Ammon's horn (tissue), 1 donor: Measurements from ENCODE around the gene FREM2.

ENCODE experiments used
- DNase-seq: peaks from one replicate; pipeline ENCODE4 v3.0.0-alpha.2; 2016; ENCODE audit warnings: low spot score

FREM2 gene

DNA sequence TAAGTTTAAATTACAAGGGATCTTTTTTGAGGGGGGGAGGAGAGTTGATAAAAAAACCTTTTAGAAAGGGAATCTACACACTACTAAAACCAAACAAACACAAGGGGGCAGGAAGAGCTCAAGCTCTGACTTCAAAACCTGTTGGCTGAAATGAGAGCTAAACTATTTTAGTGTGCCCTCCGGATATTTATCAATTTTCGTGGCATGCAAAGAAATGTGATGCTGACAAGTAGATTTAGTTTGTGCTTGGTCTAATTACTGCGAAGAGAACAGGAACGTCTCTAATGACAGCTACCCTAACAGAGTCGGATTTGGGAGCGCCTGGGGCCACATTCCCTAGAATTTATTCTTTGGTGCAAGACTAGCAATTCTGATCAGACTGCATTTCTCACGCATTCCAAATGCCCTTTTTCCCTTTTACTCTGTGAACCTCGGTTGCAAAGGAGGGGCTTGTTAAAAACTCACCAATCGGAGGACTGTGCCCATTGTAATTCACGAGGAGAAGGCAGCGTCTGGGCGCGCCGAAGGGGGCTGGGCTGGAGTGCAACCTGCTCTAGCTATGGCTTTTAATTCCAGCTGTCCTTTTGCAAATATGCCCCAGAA lies 802 bp upstream of the FREM2 start:
- peak; percentile 56 for DNase-seq

DNA sequence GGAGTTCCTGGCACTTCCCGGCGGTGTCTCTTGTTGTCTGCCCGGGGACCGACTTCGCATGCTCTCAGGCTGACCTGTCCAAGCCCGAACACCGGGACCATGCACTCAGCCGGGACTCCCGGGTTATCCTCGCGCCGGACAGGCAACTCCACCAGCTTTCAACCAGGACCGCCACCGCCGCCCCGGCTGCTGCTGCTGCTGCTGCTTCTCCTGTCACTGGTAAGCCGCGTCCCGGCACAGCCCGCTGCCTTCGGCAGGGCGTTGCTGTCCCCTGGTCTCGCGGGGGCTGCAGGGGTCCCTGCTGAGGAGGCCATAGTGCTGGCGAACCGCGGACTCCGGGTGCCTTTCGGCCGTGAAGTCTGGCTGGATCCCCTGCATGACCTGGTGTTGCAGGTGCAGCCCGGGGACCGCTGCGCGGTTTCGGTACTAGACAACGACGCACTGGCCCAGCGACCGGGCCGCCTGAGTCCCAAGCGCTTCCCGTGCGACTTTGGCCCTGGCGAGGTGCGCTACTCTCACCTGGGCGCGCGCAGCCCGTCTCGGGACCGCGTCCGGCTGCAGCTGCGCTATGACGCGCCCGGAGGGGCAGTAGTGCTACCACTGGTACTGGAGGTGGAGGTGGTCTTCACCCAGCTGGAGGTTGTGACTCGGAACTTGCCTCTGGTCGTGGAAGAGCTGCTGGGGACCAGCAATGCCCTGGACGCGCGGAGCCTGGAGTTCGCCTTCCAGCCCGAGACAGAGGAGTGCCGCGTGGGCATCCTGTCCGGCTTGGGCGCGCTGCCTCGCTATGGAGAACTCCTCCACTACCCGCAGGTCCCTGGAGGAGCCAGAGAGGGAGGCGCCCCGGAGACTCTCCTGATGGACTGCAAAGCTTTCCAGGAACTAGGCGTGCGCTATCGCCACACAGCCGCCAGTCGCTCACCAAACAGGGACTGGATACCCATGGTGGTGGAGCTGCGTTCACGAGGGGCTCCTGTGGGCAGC lies 661 bp downstream of the FREM2 start:
- DNase-seq: no peak

DNA sequence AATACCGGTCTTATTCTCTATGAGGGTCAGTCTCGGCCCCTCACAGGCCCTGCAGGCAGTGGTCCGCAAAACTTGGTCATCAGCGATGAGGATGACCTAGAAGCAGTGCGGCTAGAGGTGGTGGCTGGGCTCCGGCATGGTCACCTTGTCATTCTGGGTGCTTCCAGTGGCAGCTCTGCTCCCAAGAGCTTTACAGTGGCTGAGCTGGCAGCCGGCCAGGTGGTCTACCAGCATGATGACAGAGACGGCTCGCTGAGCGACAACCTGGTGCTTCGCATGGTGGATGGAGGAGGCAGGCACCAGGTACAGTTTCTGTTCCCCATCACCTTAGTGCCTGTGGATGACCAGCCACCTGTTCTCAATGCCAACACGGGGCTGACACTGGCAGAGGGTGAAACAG lies 1.8 kb downstream of the FREM2 start:
- no peak for DNase-seq

DNA sequence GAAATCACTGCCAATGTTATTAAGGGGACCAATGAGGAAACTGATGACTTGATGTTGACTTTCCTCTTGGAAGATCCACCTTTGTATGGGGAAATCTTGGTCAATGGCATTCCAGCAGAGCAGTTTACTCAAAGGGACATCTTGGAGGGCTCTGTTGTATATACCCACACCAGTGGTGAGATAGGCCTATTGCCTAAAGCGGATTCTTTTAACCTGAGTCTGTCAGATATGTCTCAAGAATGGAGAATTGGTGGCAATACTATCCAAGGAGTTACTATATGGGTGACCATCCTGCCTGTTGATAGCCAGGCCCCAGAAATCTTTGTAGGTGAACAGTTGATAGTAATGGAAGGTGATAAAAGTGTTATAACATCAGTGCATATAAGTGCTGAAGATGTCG lies 3.4 kb downstream of the FREM2 start:
- DNase-seq: no peak

DNA sequence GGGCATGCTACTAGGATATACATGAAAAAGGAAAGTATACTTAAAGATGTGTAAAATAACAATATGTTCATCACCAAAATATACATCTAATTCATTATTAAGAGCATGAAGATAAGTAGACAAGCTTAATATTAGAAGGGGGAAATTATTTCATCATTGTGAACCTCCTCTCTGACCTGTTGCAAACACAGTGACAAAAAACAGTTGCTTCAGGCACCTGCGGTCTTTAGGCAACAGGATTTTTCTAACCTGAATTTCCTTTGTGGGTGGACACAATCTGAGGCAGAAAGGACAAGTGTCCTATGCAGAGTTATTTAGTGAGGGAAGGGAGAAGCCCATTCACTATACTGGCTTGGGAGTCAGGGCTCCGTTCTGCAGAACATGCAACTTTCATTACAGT lies 6.3 kb downstream of the FREM2 start:
- DNase-seq: no peak

DNA sequence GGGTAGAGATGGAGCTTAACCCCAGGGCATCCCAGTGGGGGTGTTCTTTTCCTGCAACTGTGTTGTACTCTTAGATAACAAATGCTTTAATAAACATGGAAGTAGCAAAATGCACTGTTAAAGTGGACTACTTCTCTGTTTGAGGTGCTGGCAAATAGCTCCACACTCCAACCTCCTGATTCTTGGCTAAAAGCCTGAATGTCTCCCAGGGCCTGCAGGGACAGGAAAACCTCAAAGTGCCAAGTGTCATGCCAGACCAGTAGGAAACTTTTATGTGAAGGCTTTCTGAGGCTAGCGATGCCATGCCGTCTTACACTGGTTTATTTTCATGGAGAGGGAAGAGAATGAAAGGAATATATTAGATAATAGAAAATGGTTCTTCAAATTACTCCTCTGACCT lies 6.8 kb downstream of the FREM2 start:
- DNase-seq: peak; percentile 27

DNA sequence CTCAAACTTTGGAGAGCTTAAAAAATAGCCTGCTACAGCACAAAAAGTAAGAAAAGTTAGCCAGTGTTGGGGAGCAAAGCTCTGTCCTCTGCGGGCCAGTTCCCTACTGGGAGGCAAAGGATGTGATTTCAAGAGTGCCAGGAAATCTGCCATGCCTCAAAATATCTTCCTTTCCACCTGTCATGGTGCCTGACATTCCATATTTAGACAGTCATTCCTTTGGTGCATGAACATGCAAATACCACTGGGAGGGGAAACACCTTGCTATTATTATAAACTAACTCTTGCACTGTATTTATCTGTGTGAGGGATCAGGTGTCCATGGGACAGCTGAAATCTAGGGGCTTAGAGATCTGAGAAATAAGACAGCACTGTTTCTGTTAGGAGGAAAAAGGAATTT lies 10.3 kb downstream of the FREM2 start:
- DNase-seq: no peak

DNA sequence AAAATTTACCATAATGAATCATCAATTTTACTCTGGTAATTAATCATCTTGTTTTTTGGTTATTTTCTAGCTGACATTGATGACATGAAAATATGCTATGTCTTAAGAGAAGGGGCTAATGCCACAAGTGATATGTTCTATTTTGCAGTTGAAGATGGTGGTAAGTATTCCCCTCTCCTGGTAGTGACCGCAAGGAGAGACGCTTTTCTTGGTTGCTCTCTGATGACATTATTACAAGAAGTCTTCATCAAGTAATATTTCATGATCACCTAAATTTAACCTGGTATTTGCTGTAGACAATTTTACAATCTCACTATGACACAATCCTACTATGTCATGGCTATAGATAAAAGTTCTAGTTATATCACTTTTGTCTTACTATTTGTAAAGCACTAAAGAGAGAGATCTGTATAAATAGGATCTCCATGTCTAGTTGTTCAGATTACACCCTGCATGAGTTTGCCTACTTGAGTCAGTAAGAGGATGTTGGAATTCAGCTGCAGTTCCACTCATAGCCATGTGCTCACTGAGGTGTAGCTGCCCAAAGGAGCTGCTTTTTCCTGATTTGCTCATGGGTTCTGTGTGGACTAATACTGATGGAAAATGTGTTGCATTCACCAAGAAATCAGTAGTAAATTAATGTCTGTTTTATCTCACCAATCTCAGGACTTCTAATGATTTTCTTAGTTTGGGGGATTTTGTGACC lies 10.9 kb downstream of the FREM2 start:
- no peak for DNase-seq

DNA sequence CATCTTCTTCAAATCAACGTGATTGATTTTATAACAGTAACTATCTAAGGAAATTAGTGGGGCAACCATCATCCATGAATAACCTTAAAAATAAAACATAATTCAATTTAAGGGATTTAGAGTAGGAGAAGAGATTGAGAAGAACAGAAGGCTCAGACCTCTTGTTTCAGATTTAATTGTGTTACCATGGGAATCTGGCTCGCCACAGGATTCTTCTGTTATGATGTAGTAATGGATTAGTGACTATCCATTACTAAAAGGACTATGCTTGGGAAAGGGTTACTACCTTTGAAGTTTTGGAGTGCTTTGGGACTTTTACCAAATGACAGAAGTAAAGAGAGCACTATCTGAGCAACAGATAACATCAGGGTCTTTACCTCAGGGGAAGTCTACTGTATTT lies 13.2 kb downstream of the FREM2 start:
- no peak for DNase-seq

DNA sequence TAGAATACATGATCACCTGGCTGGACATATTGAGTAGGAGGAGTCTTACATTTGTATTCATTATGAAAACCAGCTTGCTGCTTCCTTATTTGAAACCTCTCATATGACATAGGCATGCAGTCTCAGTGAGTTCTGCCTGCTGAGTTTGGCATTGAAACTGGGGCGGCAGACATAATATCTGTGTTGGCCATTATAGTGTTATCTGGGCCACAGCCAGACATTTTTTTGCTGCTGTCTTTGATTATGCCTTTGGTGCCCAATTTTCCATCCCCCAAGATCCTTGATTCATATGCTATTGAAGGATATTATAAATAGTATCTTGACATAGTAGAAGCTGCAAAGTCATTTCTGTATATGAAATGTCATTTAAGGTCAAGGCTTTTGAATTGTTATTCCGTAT lies 15.8 kb downstream of the FREM2 start:
- no peak for DNase-seq

DNA sequence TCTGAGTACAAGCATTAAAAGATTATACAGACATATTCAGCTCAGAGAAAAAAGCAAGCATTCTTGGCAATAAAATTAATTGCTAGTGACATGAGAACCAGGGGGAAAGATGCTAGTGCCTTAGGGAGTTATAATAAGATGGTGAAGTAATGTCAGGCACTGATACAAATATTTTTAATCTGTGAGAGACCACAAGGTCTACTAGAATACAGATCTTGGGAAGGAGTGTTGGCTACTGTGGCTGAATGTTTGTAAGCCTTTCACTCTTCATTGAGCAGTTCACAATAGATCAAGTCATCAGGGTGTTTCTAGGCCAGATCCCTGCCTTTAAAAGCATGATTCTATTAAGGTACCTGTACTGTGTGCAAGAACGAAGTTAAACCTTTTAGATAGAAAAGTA lies 16.4 kb downstream of the FREM2 start:
- DNase-seq: no peak

DNA sequence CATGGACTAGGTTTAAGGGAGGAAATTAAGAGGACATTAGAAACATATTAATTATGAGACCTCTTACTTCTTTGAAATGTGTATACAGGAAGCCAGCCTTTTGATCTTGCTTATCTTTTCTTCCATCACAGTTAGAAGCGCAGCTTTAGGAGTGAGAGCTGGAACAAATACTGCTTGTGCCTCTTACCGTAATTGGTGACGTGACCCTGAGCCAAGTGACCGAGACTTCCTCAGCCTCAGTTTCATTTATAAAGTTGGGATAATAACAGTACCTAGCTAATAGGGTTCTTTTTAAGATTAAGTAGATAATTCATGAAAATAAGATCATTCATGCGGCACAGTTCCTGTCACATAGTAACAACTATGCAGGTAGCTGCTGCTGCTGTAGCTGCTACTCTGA lies 18.5 kb downstream of the FREM2 start:
- no peak for DNase-seq

DNA sequence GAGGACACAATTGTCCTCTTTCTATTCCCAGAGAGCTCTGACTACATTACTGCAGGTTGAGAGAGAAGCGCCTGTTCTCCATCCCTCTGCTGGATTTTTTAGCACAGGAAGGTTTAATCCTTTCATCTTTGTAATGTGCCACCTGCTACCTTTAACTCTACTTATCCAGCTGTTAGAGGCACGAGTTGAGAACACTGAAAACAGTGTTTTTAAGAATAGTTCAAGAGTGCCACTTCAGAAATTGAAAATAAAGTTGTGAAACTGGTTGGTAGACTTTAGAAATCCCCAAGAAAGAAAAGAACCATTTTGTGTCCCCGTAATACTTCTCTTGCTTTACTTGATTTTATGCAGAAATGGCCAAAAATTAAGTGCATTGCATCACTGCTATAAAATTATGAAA lies 20.6 kb downstream of the FREM2 start:
- no peak for DNase-seq

DNA sequence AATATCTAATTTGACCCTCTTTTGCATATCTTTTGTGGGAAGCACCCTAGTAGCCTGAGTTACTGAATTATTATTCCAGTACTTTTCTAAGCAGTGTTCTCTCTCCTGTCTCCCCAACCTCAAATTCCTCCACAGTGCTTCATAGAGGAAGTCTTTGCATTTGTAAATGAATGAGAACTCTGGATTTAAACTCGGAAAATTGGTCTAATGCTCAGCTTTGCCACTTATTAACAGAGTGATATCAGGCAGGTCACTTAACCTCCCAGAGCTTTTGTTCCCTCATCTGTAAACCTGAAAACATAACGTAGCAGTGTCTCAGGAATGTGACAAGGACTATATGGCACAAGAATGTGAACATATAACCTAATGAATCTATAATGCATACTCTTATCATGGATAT lies 26.2 kb downstream of the FREM2 start:
- no peak for DNase-seq

DNA sequence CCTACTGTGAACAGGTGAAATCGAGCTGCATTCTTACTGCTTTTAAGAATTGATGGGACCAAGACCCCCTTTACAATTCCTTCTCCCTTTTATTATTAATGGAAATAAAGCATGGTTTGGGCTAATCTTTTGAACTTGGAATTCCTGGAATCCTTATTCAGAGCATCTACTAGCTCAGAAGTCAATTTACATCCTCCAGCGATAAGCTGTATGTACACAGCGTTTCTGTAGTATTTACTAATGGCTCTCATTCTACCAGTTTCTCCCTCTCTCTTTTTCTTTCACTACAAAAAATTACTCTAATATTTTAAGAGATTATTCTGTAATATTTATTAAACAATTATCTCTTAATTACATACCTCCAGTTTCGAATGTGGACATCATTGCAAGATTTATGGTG lies 31.5 kb downstream of the FREM2 start:
- DNase-seq: no peak

DNA sequence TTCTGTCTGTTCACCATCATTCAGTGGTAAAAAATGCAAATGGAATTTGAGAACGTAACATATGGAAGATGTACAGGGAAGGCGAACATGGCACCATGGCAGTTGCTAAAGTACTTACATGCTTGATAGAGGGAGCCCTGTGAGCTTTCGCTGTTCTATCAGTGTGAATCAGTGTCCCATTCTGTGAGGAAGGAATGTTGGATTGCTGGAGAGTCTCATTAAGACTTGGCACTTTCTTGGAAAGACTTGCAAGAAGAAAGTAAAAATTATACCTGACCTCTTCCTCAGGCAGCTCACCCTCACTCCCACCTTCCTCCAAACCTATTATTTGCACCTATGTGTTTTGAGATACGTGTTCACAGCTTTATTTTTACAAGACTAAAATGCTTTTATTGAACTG lies 43.5 kb downstream of the FREM2 start:
- no peak for DNase-seq

DNA sequence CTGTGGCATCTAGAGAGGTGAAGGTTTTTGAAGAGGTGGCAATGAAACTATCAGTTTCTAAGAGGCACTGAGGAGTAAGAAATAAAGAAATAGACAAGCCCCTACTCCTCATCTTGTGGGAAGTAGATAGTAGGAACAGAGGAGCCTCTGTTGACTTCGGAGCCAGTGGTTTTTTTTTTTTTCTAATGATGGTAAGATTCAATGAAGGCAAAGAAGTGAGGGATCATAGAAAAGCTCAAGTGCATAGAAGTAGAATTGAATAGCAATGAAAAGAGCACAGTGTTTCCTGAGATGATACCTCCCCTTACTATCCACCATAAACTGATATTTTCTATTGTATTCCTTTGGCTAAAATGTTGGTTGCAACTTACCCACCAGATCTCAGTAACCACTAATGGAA lies 46.3 kb downstream of the FREM2 start:
- no peak for DNase-seq

DNA sequence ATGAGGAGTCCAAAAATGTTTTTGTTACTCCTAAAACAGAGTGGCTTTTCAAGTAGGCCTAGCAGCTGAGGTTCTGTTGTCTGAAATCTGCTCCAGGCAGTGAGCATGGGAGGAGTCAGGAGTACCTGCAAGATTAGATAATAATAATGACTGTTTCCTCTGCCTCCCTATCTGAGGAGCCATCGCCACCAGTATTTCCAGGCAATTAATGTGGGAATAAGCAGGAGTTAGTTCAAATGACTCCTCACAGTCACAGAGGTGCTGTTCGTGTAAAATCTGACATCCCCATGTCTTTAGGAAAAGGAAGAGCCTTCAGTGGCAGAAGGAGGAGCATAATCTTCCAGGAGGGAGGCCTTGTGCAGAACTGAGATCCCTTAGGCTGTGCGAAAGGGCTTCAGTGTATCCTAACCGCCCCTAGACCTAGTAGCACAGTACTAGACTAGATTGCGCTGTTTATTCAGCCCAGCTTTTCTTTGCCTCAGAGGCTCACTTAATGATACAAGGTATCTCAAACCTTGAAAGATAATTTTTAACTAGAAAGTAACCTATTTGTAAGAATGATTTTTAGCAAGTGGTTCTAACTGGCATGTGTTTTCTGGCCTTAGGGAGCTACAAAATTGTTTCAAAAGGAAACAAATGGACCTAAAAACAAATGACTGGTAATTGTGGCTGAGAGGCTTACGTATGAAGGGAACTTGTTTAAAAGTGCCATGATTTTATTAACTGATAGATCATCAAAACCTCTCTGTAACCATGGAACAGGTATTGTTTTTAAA lies 49.0 kb downstream of the FREM2 start:
- no peak for DNase-seq

DNA sequence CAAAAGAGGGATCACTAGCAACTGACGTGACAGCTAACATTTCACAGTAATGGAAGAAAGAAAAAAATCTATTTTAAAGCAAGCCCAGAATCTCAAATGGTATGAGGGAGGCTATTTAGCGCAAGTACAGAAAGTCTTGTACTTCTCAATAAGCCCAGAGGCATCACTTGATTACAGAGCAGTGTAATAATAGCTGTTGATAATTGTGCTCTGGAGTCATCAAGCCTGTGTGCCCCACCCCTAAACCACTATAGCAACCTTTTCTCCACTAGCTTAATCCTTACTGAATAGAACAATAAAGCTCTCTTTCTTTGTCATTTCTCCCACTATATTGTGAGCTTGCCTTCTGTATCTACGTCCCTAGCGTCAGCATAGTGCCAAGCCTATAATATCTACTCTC lies 56.6 kb downstream of the FREM2 start:
- no peak for DNase-seq

DNA sequence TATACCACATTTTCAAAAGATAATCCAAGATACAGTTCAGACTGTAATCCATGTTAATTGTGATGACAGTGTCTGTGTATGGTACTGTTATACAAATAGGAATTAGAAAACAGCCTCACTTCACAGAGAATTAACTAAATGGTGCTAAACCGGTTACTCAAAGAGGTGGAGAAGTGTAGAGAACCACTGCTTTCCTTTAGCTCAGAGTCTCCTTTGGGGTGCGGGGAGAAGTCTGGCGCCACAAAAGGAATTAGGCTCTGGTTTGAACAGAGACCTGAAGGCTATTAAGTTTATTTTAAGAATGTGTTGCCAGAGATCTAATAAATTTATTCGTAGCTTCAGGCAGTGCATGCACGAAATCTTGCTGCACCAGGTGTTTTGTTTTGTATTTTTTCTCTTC lies 65.8 kb downstream of the FREM2 start:
- no peak for DNase-seq

DNA sequence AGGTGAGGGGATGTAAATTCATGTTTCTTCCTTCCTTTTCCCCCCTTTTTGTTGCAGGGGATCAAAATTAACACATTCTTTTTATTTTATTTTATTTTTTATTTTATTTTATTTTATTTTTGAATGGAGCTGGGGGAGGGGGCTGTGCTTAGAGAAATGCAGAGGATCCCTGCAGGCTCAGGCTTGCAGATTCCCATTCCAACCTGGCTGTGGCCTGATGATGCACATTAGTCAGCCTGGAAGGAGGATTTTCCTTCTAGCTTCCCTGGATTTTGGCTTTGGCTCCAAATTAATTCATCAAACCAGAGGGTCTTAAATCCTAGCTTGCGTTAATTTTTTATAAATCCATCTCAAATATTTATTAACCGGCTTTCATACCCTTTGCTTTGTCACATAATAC lies 67.0 kb downstream of the FREM2 start:
- DNase-seq: no peak

DNA sequence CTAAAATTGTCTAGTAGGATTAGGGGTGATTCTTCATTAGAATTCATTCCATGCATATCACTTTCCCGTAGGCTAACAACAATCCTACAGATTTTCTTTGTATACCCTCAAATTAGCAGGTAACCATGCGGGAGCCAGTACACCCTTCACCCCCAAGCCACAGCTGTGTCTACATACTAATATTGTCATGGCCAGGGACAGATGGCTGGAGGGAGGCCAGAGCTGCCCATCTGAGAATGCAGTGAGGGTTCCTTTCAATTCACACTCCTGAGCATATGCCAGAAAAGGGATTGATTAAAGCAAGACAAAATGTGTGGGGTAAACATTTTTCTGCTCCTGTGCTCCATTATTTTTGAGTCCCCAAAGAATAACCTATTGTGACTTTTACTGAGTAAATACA lies 68.9 kb downstream of the FREM2 start:
- no peak for DNase-seq
